ENCODE measurements around the gene FBXL17. TPM values are rescaled to one million over a fixed set of nuclear protein-coding genes. Genes with fewer than 3 reads are reported as not detected.

FBXL17 gene
- polyA plus RNA-seq, 2 of the 4 experiments (the other 2 are of a cell fraction): 8.7 to 9.1 TPM

DNA sequence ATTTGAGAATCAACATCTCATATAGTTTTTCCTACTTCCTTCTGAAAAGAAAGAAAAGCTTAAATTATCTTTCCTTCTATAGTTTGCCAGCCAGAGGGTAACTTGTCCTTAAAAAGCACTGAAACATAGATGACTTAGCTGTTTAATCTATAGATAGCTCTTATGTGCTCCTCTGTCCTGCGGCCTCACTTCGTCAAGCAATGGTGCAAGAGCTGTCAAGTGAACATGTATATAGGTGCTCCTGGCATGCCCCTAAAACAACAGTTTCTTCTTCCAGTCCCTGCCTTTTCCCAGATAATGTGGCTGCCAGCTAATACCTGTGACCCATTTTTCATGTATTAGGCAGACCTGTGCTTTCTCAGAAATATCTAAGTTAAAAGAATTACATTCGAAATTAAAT is 423.5 kb downstream of the FBXL17 start:
- ChIA-PET POLR2A (no interaction called here), CTCF (interaction anchor here (0.7 kb wide), 1 partner anchor 72 kb away, joined by 3 read pairs; no protein-coding TSS in a partner anchor)
- DNase-seq (ENCODE audit: low read depth in 1 of 2, low spot score in 1 of 2) (no peak), FAIRE-seq (no peak), ATAC-seq (no peak)
- no peak for TF ChIP-seq CBX2 (IDR thresholded peaks at IDR 0.05; ENCODE audit: borderline replicate concordance, low read depth)
- no peak for TF ChIP-seq CBX8 (IDR thresholded peaks at IDR 0.05)
- TF ChIP-seq HDAC2 (IDR thresholded peaks at IDR 0.05): no peak
- no peak for TF ChIP-seq POLR2A (IDR thresholded peaks at IDR 0.05; ENCODE audit: low read length)
- TF ChIP-seq CHD2 (IDR thresholded peaks at IDR 0.05; ENCODE audit: low read length, partially characterized antibody): no peak
- TF ChIP-seq MYC (IDR thresholded peaks at IDR 0.05; ENCODE audit: borderline replicate concordance, low read length): no peak
- TF ChIP-seq NFE2L2 (conservative IDR thresholded peaks at IDR 0.05; ENCODE audit: low read length): no peak
- no peak for TF ChIP-seq ZNF302 (CRISPR knock-in tag; IDR thresholded peaks at IDR 0.05)
- TF ChIP-seq, protein P1, sequence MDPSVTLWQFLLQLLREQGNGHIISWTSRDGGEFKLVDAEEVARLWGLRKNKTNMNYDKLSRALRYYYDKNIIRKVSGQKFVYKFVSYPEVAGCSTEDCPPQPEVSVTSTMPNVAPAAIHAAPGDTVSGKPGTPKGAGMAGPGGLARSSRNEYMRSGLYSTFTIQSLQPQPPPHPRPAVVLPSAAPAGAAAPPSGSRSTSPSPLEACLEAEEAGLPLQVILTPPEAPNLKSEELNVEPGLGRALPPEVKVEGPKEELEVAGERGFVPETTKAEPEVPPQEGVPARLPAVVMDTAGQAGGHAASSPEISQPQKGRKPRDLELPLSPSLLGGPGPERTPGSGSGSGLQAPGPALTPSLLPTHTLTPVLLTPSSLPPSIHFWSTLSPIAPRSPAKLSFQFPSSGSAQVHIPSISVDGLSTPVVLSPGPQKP (IDR thresholded peaks at IDR 0.05; ENCODE audit: low read depth, low read length): no peak
- no peak for TF ChIP-seq EP300 (IDR thresholded peaks at IDR 0.05)
- no peak for TF ChIP-seq CHD4 (IDR thresholded peaks at IDR 0.05; ENCODE audit: borderline replicate concordance)
- TF ChIP-seq SREBF2 (IDR thresholded peaks at IDR 0.05): no peak
- no peak for TF ChIP-seq PBX3 (IDR thresholded peaks at IDR 0.05)
- no peak for TF ChIP-seq RFX5 (IDR thresholded peaks at IDR 0.05)
- TF ChIP-seq, protein P2, sequence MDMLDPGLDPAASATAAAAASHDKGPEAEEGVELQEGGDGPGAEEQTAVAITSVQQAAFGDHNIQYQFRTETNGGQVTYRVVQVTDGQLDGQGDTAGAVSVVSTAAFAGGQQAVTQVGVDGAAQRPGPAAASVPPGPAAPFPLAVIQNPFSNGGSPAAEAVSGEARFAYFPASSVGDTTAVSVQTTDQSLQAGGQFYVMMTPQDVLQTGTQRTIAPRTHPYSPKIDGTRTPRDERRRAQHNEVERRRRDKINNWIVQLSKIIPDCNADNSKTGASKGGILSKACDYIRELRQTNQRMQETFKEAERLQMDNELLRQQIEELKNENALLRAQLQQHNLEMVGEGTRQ (IDR thresholded peaks at IDR 0.05): no peak
- no peak for TF ChIP-seq FOSB (CRISPR knock-in tag; IDR thresholded peaks at IDR 0.05)
- TF ChIP-seq, protein P3, sequence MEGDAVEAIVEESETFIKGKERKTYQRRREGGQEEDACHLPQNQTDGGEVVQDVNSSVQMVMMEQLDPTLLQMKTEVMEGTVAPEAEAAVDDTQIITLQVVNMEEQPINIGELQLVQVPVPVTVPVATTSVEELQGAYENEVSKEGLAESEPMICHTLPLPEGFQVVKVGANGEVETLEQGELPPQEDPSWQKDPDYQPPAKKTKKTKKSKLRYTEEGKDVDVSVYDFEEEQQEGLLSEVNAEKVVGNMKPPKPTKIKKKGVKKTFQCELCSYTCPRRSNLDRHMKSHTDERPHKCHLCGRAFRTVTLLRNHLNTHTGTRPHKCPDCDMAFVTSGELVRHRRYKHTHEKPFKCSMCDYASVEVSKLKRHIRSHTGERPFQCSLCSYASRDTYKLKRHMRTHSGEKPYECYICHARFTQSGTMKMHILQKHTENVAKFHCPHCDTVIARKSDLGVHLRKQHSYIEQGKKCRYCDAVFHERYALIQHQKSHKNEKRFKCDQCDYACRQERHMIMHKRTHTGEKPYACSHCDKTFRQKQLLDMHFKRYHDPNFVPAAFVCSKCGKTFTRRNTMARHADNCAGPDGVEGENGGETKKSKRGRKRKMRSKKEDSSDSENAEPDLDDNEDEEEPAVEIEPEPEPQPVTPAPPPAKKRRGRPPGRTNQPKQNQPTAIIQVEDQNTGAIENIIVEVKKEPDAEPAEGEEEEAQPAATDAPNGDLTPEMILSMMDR (IDR thresholded peaks at IDR 0.05): no peak
- TF ChIP-seq MAX (IDR thresholded peaks at IDR 0.05): no peak
- TF ChIP-seq POLR2AphosphoS2 (conservative IDR thresholded peaks at IDR 0.05; ENCODE audit: low read length): no peak
- H3K4me2 ChIP-seq: no peak overlapping the region
- WGBS (ENCODE audit: missing lambda C conversion rate): 83% methylated on average over 3 of the region's 3 CpGs
- H3K4me3 ChIP-seq: no peak overlapping the region
- no peaks in the 10 kb centered on the region for H3K9me3 ChIP-seq
- no peaks in the 10 kb centered on the region for H3K4me1 ChIP-seq
- no peak overlapping the region for H3K27ac ChIP-seq

- Histone ChIP-seq H3K27ac (no peak overlapping the region), H3K4me2 (no peak overlapping the region), H3K4me3 (no peak overlapping the region), H3K4me1 (no peaks in the 10 kb centered on the region), H3K9me3 (no peaks in the 10 kb centered on the region)
- 85% methylated on average over 3 of the region's 3 CpGs for WGBS (ENCODE audit: missing lambda C conversion rate)
- FAIRE-seq: no peak
- ChIA-PET POLR2A (no interaction called here), CTCF (no interaction called here)
- no peak for DNase-seq (ENCODE audit: low read depth in 1 of 2, low spot score in 1 of 2)
- TF ChIP-seq HMGXB4 (CRISPR knock-in tag; IDR thresholded peaks at IDR 0.05; ENCODE audit: borderline replicate concordance): no peak
- ATAC-seq: no peak
These were observed 424.8 kb downstream of the FBXL17 start for GRCh38 chr5:107957051-107957450.

All from A549 (cell line).